Ovary (tissue), 9 donors: ENCODE results near the gene NATD1. TPM values are rescaled to one million over a fixed set of nuclear protein-coding genes. Genes with fewer than 3 reads are reported as not detected.
A peak's percentile ranks its signal among the peaks of the same experiment; 100 is the strongest.

Experiments
- DNase-seq, 5 donors: peaks; one replicate each; pipeline ENCODE4 v3.0.0-alpha.2; 2019 to 2020
- H3K27ac ChIP-seq, 2 donors: fragments of 200-600 bp; one replicate each; pipeline versions ENCODE4 v1.5.1 to v1.8.0; 2019 to 2022
- H3K27me3 ChIP-seq: fragments of 200-600 bp; one replicate; pipeline ENCODE4 v1.8.0; 2022
- H3K36me3 ChIP-seq: fragments of 200-600 bp; sonication (generic); one replicate; pipeline ENCODE4 v1.5.1; 2019
- H3K4me1 ChIP-seq: one replicate; pipeline ENCODE4 v1.8.1; 2013; ENCODE audit warnings: mild to moderate bottlenecking, moderate library complexity; ENCODE audit not compliant: insufficient read depth
- H3K4me3 ChIP-seq: fragments of 200-600 bp; sonication (generic); one replicate; pipeline ENCODE4 v1.5.1; 2017
- H3K9me3 ChIP-seq, 2 donors: fragments of 200-600 bp in 1 of 2; sonication (generic) in 1 of 2; one replicate each; pipeline versions ENCODE4 v1.5.1 to v1.8.1; 2013 to 2019; ENCODE audit warnings: mild to moderate bottlenecking in 1 of 2, moderate library complexity in 1 of 2
- EP300 ChIP-seq: sonication (generic); formaldehyde crosslinking; IDR thresholded peaks from one replicate; pipeline ENCODE4 v1.6.1; 2017; ENCODE audit warnings: antibody characterized with exemption
- POLR2A ChIP-seq: fragments of 450-650 bp; IDR thresholded peaks from one replicate; pipeline ENCODE4 v1.6.1; 2017; ENCODE audit warnings: antibody characterized with exemption, mild to moderate bottlenecking, moderate library complexity
- WGBS, 3 donors: extraction: QIAGEN DNeasy Blood & Tissue Kit in 1 of 3; methylation state at CpG; one replicate each; pipeline versions ENCODE4 v1.1.5 to v1.1.7; 2013 to 2017; 5-methylcytosine and 5-hydroxymethylcytosine counted together
- intact Hi-C, 4 donors: fragments of 100-400 bp; cut with DNase I; formaldehyde crosslinking; loops; one replicate each; pipeline versions ENCODE4 v1.11.0 to v1.15.1; 2022 to 2023
- polyA plus RNA-seq, 2 donors: library from polyadenylated mRNA; stranded (reverse); fragments of 200-250 nt in 1 of 2; fragments of 350-450 nt in 1 of 2; fragmentation: Illumina TruSeq in 1 of 2; extraction: RNeasy Lipid Tissue Mini Kit (QIAGEN cat#74804) in 1 of 2; gene quantifications; one replicate each; pipeline ENCODE4 v1.2.3, GENCODE V29; 2013 to 2014
- total RNA-seq, 7 donors: library from RNA; depleted of rRNA in 2 of 7; stranded (reverse); fragments of >200 nt in 2 of 7; fragmentation: NEBNext Ultra II Directional in 3 of 7; extraction: Animal tissue kit (Norgen Biotek cat#: 25700) in 3 of 7; gene quantifications; one replicate each; pipeline versions ENCODE4 v1.1.0 to v1.2.4, GENCODE V29; 2016 to 2023
- TF ChIP-seq, protein P1 (sequence below), 3 donors: fragments of 450-650 bp in 2 of 3; fragments of 200-600 bp in 1 of 3; IDR thresholded peaks; one replicate each; pipeline versions ENCODE4 v1.5.1 to v1.8.0; 2016 to 2022; ENCODE audit warnings: antibody characterized with exemption in 3 of 3, mild to moderate bottlenecking in 1 of 3
- donor health status: DM: no; HTN: no; CAD: no; lungs with moderate emphysema.
- donor health status: DM: no; HTN: no; CAD: no.
- donor health status: Bipolar disorder and iron deficiency.
- donor health status: DM: yes; HTN: yes; CAD: no.
- donor health status: DM: no; HTN: no; CAD: no.
- donor health status: DM: yes; HTN: yes; CAD: no.

Gene NATD1
- total and polyA plus RNA-seq, 9 donors, result 2.8 to 9.0 (median 5.3) TPM

DNA sequence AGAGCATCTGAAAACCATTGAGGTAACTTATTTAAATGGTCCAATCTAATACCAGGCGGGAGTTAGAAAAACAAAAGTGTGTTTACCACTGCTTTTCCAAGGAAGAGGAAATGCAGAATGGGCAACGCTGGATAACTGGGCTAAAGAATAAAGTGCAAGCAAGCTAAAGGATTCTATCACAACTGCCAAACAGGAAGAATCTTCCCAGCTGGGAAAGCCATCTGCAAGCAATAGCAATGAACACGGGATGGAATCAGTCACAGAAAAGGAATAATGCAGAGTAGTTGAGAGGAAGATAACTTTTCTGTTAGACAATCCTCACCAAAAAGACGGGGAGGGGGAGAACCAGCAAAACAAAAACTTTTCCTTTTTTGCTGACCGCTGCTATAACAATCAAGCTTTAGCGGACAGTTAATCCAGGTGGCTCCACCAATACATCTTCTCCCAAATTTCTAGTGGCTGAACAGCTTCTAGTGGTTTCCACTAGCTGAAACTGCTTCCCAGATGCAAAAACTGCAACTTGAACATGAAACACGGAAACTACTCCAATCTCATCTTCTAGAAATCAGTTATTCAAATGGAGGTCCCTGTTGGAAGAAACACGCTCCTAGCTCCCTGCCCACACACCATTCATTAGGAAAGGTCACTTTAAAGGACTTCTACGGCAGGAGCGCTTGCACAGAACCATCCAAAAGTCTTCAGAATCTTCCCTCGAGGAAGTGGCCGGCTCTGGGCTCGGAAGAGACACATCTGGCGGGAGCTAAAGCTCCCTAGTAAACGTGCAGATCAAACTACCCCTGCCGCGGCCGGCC is 40.2 kb downstream of the NATD1 start:
- DNase-seq, result no peak
- no peaks in the 10 kb centered on the region for H3K9me3 ChIP-seq
- peaks cover 14% of the 10 kb centered on the region for H3K4me1 ChIP-seq
- intact Hi-C loops, result loop anchor here in 1 of 4 donors (10.0 kb wide), 1 partner anchor 88 kb away; the partner anchor contains the start of gene DHRS7B
- WGBS, 3 donors, result 2 to 4% (median 3%) methylated on average over 18 of the region's 18 CpGs
- peak overlapping the region; percentile 93 for H3K4me3 ChIP-seq
- no peak for TF ChIP-seq EP300
- TF ChIP-seq, protein P1, sequence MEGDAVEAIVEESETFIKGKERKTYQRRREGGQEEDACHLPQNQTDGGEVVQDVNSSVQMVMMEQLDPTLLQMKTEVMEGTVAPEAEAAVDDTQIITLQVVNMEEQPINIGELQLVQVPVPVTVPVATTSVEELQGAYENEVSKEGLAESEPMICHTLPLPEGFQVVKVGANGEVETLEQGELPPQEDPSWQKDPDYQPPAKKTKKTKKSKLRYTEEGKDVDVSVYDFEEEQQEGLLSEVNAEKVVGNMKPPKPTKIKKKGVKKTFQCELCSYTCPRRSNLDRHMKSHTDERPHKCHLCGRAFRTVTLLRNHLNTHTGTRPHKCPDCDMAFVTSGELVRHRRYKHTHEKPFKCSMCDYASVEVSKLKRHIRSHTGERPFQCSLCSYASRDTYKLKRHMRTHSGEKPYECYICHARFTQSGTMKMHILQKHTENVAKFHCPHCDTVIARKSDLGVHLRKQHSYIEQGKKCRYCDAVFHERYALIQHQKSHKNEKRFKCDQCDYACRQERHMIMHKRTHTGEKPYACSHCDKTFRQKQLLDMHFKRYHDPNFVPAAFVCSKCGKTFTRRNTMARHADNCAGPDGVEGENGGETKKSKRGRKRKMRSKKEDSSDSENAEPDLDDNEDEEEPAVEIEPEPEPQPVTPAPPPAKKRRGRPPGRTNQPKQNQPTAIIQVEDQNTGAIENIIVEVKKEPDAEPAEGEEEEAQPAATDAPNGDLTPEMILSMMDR (IDR thresholded peaks at IDR 0.05), result no peak
- no peak for TF ChIP-seq POLR2A
- no peaks in the 10 kb centered on the region for H3K36me3 ChIP-seq
- H3K27me3 ChIP-seq, result no peaks in the 10 kb centered on the region
- no peak overlapping the region for H3K27ac ChIP-seq

- Histone ChIP-seq H3K4me1 (peaks cover 14% of the 10 kb centered on the region), H3K4me3 (no peak overlapping the region), H3K27me3 (no peaks in the 10 kb centered on the region), H3K27ac (no peak overlapping the region), H3K9me3 (no peaks in the 10 kb centered on the region), H3K36me3 (no peaks in the 10 kb centered on the region)
- no peak for TF ChIP-seq POLR2A
- TF ChIP-seq EP300, result no peak
- TF ChIP-seq, protein P1 (IDR thresholded peaks at IDR 0.05), result no peak
- intact Hi-C loops, result loop anchor here in 1 of 4 donors (10.0 kb wide), 1 partner anchor 87 kb away; the partner anchor contains the start of gene DHRS7B
- no peak for DNase-seq
- 65 to 70% (median 70%) methylated on average over 9 of the region's 9 CpGs for WGBS, 3 donors
These were observed 41.3 kb downstream of the NATD1 start for GRCh38 chr17:21211825-21212479.

DNA sequence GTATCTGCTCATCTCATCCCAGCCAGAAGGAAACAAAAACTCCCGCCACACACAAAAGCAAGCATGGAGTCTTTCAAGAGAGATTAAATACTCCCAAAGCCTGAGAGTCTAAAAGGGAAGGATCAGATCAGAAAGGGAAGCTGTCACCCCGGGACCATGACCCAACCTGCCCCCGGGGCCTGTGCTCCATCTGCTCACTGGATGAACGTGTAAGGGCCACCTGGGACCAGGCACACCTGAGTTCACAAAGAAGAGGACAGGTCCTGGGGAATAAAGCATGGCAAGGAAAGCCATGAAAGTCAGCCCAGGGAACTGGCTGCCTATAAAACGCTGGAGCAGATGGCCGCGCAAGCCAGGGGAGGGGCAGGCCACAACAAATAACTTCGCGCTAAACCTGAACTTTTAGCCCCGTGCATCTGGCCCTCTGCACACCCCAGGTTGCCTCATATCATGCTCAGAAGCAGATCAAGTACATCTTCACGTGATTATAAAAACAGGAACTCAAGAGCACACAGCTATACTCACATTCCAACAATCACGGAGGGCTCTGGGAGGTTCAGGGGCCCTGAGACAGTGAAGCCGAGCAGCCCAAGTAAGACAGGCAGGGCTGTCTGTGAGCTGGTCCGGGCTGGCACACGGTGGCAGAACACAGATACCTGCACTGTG is 42.7 kb downstream of the NATD1 start:
- 60 to 75% (median 62%) methylated on average over 15 of the region's 15 CpGs for WGBS, 3 donors
- H3K9me3 ChIP-seq, result no peaks in the 10 kb centered on the region

More for the DNA sequence above, 42.7 kb downstream of the NATD1 start:
- H3K4me3 ChIP-seq, result no peak overlapping the region
- peaks cover 14% of the 10 kb centered on the region for H3K4me1 ChIP-seq
- no peaks in the 10 kb centered on the region for H3K27me3 ChIP-seq
- TF ChIP-seq, protein P1 (IDR thresholded peaks at IDR 0.05), result no peak
- TF ChIP-seq EP300, result no peak
- no peak for TF ChIP-seq POLR2A
- no peaks in the 10 kb centered on the region for H3K36me3 ChIP-seq
- no peak overlapping the region for H3K27ac ChIP-seq
- DNase-seq, result no peak
- intact Hi-C loops, result loop anchor here in 1 of 4 donors (10.0 kb wide), 1 partner anchor 86 kb away; the partner anchor contains the start of gene DHRS7B
